ENCODE data around the gene DLAT. TPM values are rescaled to one million over a fixed set of nuclear protein-coding genes. Genes with fewer than 3 reads are reported as not detected.
A peak's percentile ranks its signal among the peaks of the same experiment; 100 is the strongest.

DLAT gene
- total RNA-seq, 1 donor from 2014 or later, result 19.4 TPM

DNA sequence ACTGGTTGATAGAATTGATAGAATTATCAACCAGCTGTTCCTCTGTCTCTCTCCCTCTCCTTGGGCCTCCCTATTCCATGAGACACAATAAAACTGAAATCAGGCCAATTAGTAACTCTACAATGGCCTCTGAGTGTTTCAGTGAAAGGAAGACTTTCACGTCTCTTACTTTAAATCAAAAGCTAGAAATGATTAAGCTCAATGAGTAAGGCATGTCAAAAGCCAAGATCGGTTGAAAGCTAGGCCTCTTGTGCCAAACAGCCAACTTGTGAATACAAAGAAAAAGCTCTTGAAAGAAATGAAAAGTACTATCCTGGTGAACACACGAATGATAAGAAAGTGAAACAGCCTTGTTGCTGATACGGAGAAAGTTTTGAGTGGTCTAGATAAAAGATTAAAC is 32.0 kb downstream of the DLAT start:
- peaks cover 0 to 57% of the 10 kb centered on the region in 2 donors for H3K36me3 ChIP-seq
- TF ChIP-seq POLR2A (IDR thresholded peaks at IDR 0.05) (no peak), POLR2AphosphoS5 (IDR thresholded peaks at IDR 0.05; ENCODE audit: insufficient read depth in 1 of 2, low read depth in 1 of 2) (no peak)
- TF ChIP-seq, protein P1, sequence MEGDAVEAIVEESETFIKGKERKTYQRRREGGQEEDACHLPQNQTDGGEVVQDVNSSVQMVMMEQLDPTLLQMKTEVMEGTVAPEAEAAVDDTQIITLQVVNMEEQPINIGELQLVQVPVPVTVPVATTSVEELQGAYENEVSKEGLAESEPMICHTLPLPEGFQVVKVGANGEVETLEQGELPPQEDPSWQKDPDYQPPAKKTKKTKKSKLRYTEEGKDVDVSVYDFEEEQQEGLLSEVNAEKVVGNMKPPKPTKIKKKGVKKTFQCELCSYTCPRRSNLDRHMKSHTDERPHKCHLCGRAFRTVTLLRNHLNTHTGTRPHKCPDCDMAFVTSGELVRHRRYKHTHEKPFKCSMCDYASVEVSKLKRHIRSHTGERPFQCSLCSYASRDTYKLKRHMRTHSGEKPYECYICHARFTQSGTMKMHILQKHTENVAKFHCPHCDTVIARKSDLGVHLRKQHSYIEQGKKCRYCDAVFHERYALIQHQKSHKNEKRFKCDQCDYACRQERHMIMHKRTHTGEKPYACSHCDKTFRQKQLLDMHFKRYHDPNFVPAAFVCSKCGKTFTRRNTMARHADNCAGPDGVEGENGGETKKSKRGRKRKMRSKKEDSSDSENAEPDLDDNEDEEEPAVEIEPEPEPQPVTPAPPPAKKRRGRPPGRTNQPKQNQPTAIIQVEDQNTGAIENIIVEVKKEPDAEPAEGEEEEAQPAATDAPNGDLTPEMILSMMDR (IDR thresholded peaks at IDR 0.05), result no peak
- H3K27ac ChIP-seq, result no peak overlapping the region

DNA sequence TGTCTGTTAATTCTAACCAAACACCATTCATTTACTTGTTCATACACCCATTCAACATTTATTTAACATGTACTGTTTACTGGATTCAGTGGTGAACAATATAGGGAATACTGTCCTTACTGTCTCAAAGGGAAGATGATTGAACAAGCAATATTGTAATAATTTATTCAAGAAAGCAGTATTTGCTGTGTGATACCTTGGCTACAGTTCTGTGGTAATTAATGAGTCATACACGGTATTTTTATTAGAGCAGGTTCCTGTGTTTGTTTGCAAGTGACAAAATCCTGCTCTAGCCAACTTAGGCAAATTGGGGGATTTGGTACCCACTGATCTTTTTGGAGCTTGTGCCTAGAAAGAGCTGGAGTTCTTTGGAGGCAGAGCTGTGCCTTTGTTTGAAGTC is 32.9 kb downstream of the DLAT start:
- intact Hi-C loops (cut with DNase I), result no loop called here
- Histone ChIP-seq H3K4me3 (no peak overlapping the region), H3K36me3 (peaks cover 0 to 53% of the 10 kb centered on the region in 2 donors), H3K27ac (no peak overlapping the region), H3K27me3 (no peaks in the 10 kb centered on the region), H3K9me3 (no peaks in the 10 kb centered on the region), H3K4me1 (no peaks in the 10 kb centered on the region)
- TF ChIP-seq POLR2AphosphoS5 (IDR thresholded peaks at IDR 0.05; ENCODE audit: insufficient read depth in 1 of 2, low read depth in 1 of 2) (no peak), POLR2A (IDR thresholded peaks at IDR 0.05) (no peak)
- TF ChIP-seq, protein P1 (IDR thresholded peaks at IDR 0.05), result no peak
- DNase-seq (ENCODE audit: extremely low spot score in 2 of 2), result no peak

More for the DNA sequence above, 32.0 kb downstream of the DLAT start:
- no peak overlapping the region for H3K4me3 ChIP-seq
- H3K4me1 ChIP-seq, result no peaks in the 10 kb centered on the region
- H3K27me3 ChIP-seq, result no peaks in the 10 kb centered on the region
- DNase-seq (ENCODE audit: extremely low spot score in 2 of 2), result no peak
- H3K9me3 ChIP-seq, result no peaks in the 10 kb centered on the region
- intact Hi-C loops (cut with DNase I), result no loop called here

DNA sequence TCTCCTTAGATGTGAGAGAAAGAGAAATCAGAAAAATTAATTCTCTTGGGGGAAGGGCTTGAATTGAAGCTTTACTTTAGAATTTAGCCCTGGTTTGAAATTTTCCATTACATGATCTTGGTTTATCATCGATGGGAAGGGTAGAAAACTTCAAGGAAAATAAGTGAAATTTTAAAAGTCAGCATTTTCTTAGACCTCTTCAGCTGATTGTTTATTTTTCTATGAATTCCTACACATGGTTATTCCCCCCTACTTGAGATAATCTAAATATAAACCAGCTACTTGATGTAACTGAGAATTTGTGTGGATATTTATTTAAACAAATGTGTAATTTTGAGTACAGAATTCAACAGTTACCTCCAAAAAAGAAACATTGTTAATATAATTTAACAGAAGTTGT is 37.7 kb downstream of the DLAT start:
- Histone ChIP-seq H3K4me1 (no peaks in the 10 kb centered on the region), H3K27ac (no peak overlapping the region), H3K27me3 (no peaks in the 10 kb centered on the region), H3K9me3 (no peaks in the 10 kb centered on the region), H3K36me3 (peaks cover 0 to 29% of the 10 kb centered on the region in 2 donors), H3K4me3 (no peak overlapping the region)
- intact Hi-C loops (cut with DNase I), result no loop called here
- no peak for DNase-seq (ENCODE audit: extremely low spot score in 2 of 2)
- TF ChIP-seq, protein P1 (IDR thresholded peaks at IDR 0.05), result no peak
- TF ChIP-seq POLR2A (IDR thresholded peaks at IDR 0.05), result no peak
- no peak for TF ChIP-seq POLR2AphosphoS5 (IDR thresholded peaks at IDR 0.05; ENCODE audit: insufficient read depth in 1 of 2, low read depth in 1 of 2)

DNA sequence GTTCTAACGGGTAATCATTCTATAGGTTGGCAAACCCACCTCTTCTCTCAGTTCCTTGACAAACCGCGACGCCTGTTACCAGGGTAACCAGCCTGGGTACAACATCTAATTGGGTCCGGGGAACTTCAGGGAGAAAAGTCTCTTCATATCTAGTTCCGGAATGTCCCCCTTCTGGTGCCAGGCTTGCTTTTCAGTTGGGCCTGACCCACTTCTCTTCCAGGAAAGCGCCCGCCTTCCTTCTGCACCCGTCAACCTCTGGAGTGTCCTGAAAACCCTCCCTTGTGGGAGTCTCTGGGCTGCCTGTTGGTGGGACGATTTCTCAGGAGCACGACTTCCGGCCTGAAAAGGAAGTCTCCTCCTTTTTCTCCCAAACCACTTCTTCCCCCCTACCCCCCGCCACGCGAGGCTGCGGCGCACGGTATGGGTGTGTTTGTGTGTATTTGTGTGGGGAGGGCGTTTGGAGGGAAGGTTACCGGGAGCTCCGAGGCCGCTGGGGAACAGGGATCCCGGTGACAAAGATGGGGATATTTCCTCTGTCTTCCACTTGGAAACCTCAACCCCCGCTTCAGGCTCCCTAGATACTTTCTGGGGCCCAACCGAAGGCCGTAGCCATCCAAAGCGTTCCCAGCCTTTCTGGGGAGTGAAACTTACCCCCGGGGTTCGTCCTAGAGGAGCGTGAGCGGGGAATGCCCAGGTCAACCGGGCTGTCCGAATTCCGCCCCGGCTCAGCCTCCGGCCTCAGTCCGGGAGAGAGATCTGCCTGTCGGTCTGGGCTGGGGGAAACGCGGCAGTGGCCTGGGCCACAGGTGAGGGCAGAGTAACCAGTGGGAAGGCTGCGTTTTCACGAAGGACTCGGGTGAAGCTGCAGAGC is 49.0 kb downstream of the DLAT start, which contains the start of the genes NKAPD1 and PIH1D2:
Gene NKAPD1 (plus strand): TSS at position 359 of the 871 bp plus-strand sequence. CDS start 1,276 bp downstream, outside the sequence.
Gene PIH1D2 (minus strand): TSS at position 77 of the 871 bp plus-strand sequence. CDS start 843 bp downstream, outside the sequence.
- Histone ChIP-seq H3K9me3 (no peaks in the 10 kb centered on the region), H3K27ac (peak within 1 kb of the TSS; percentile 82), H3K4me3 (peak within 1 kb of the TSS; percentile 85 to 89), H3K4me1 (peaks cover 30% of the 10 kb centered on the region), H3K27me3 (no peaks in the 10 kb centered on the region), H3K36me3 (peaks cover 0 to 31% of the 10 kb centered on the region in 2 donors)
- intact Hi-C loops (cut with DNase I), result no loop called here
- peak; percentile 65 to 74 for TF ChIP-seq POLR2AphosphoS5 (IDR thresholded peaks at IDR 0.05; ENCODE audit: insufficient read depth in 1 of 2, low read depth in 1 of 2)
- no peak for TF ChIP-seq POLR2A (IDR thresholded peaks at IDR 0.05)
- TF ChIP-seq, protein P1 (IDR thresholded peaks at IDR 0.05), result no peak
- peak in 1 of 2 donors; percentile 90 for DNase-seq (ENCODE audit: extremely low spot score in 2 of 2)

DNA sequence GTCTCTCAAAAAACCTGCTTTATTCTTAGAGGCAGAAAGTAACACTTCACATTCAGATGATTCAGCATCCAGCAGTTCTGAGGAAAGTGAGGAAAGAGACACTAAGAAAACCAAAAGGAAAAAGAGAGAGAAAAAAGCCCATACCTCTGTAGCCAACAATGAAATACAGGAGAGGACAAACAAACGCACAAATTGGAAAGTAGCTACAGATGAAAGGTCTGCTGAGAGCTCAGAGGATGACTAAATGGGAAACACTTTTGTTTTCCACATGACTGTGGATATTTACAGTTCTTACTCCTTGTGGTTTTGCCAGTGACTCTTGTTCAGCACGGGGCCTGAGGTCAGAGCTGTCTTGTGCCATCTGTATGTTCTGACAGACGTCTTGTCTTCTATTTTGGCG is 57.5 kb downstream of the DLAT start:
- no peaks in the 10 kb centered on the region for H3K9me3 ChIP-seq
- DNase-seq (ENCODE audit: extremely low spot score in 2 of 2), result no peak
- no peak overlapping the region for H3K4me3 ChIP-seq
- H3K27me3 ChIP-seq, result no peaks in the 10 kb centered on the region
- intact Hi-C loops (cut with DNase I), result no loop called here
- no peak for TF ChIP-seq POLR2AphosphoS5 (IDR thresholded peaks at IDR 0.05; ENCODE audit: insufficient read depth in 1 of 2, low read depth in 1 of 2)
- TF ChIP-seq, protein P1 (IDR thresholded peaks at IDR 0.05), result no peak
- TF ChIP-seq POLR2A (IDR thresholded peaks at IDR 0.05), result no peak
- peaks cover 16% of the 10 kb centered on the region for H3K4me1 ChIP-seq
- no peak overlapping the region for H3K27ac ChIP-seq
- peaks cover 6 to 66% of the 10 kb centered on the region in 2 donors for H3K36me3 ChIP-seq

Data from vagina (tissue), 2 donors.